K562 (cell line): ENCODE data around the gene RBMS3. TPM values are rescaled to one million over a fixed set of nuclear protein-coding genes. Genes with fewer than 3 reads are reported as not detected.

Experiments used
- ATAC-seq: fragments of 200-7000 bp; cut with Tn5 transposase; 3 replicates; pipeline ENCODE4 v1.9.1; 2020; ENCODE audit warnings: moderate library complexity
- BruUV-seq: library from RNA; stranded (reverse); fragments of 400-500 nt; replicated peaks from 2 replicates; lab custom pipeline; 2021; lab: Mats Ljungman, UMichigan
- CTCF ChIA-PET: fragments of 300-600 bp; formaldehyde crosslinking; extraction: SDS; loops from one replicate; lab custom pipeline; 2021; ENCODE audit warnings: low intra/inter-chr PET ratio; lab: Yijun Ruan, JAX
- POLR2A ChIA-PET: fragments of 300-600, 350-650 bp; sonication (Branson Sonifier 250); formaldehyde crosslinking; extraction: SDS; loops from one replicate; lab custom pipeline; 2021; ENCODE audit warnings: antibody characterized with exemption, inconsistent platforms; lab: Yijun Ruan, JAX
- DNase-seq, 4 experiments: peaks; one replicate each; pipeline versions ENCODE4 v3.0.0 to v3.0.0-alpha.2; 2011 to 2018; ENCODE audit warnings: low spot score in 3 of 4, mixed read lengths in 3 of 4; ENCODE audit errors: extremely low read depth in 1 of 4
- FAIRE-seq: peaks from 2 replicates; lab custom pipeline; 2011; peaks lifted over from hg19 to GRCh38; lab: Jason Lieb, UNC
- H2AFZ ChIP-seq: 2 replicates; pipeline ENCODE4 v1.6.0; 2011; ENCODE audit warnings: low read depth, low read length, control low read depth, inconsistent platforms
- H3K27ac ChIP-seq: fragments of 200-600 bp; 3 replicates; pipeline ENCODE4 v1.8.0; 2011; ENCODE audit warnings: low read depth, mild to moderate bottlenecking, control low read depth, inconsistent platforms, low read length, moderate library complexity, mixed read lengths; ENCODE audit errors: extremely low read depth
- H3K27me3 ChIP-seq, 2 experiments: fragments of 300-600 bp in 1 of 2; 2 replicates in 1 of 2; 3 replicates in 1 of 2; pipeline versions ENCODE4 v1.6.0 to v1.8.0; 2011; ENCODE audit warnings: inconsistent platforms in 2 of 2, low read length in 2 of 2, mild to moderate bottlenecking in 1 of 2, mixed read lengths in 1 of 2, moderate library complexity in 1 of 2; ENCODE audit not compliant: control insufficient read depth in 2 of 2, insufficient read depth in 2 of 2
- H3K36me3 ChIP-seq: fragments of 300-600 bp; 3 replicates; pipeline ENCODE4 v1.8.0; 2011; ENCODE audit warnings: mild to moderate bottlenecking, low read length, inconsistent platforms; ENCODE audit not compliant: control insufficient read depth, insufficient read depth
- H3K4me1 ChIP-seq, 2 experiments: fragments of 200-600 bp in 1 of 2; replicated peaks in 1 of 2; 2 replicates in 1 of 2; 3 replicates in 1 of 2; pipeline versions ENCODE4 v1.5.1 to v1.8.0; 2011; ENCODE audit warnings: inconsistent platforms in 2 of 2, low read length in 2 of 2, mild to moderate bottlenecking in 1 of 2, mixed read lengths in 1 of 2, moderate library complexity in 1 of 2; ENCODE audit not compliant: control insufficient read depth in 2 of 2, insufficient read depth in 2 of 2
- H3K4me2 ChIP-seq: 2 replicates; pipeline ENCODE4 v1.6.1; 2011; ENCODE audit warnings: low read length, control low read depth, inconsistent platforms, mixed read lengths; ENCODE audit not compliant: insufficient read depth
- H3K4me3 ChIP-seq: fragments of 200-600 bp; sonication (generic), shearing (Covaris generic); 2 replicates; pipeline ENCODE4 v1.5.1; 2016; ENCODE audit warnings: control low read depth, inconsistent platforms
- H3K79me2 ChIP-seq: fragments of 200-600 bp; 3 replicates; pipeline ENCODE4 v1.8.0; 2011; ENCODE audit warnings: low read length, inconsistent platforms; ENCODE audit not compliant: control insufficient read depth, insufficient read depth
- H3K9ac ChIP-seq, 2 experiments: 2 replicates each; pipeline versions ENCODE4 v1.6.0 to v1.6.1; 2011; ENCODE audit warnings: low read depth in 2 of 2, low read length in 2 of 2, control low read depth in 1 of 2, inconsistent platforms in 1 of 2, mild to moderate bottlenecking in 1 of 2, mixed read lengths in 1 of 2; ENCODE audit not compliant: insufficient read depth in 1 of 2
- H3K9me1 ChIP-seq: one replicate; pipeline ENCODE4 v1.6.0; 2011; ENCODE audit warnings: inconsistent platforms, mild to moderate bottlenecking, low read length, moderate library complexity; ENCODE audit not compliant: control insufficient read depth, insufficient read depth
- H3K9me3 ChIP-seq: replicated peaks from 2 replicates; pipeline ENCODE4 v1.5.1; 2011; ENCODE audit warnings: low read depth, low read length, inconsistent platforms; ENCODE audit not compliant: control insufficient read depth, insufficient read depth
- H4K20me1 ChIP-seq: replicated peaks from 2 replicates; pipeline ENCODE4 v1.6.1; 2011; ENCODE audit warnings: low read length, inconsistent platforms, mixed read lengths; ENCODE audit not compliant: control insufficient read depth, insufficient read depth
- ATF1 ChIP-seq, 2 experiments: fragments of 450-650 bp in 1 of 2; IDR thresholded peaks; 2 replicates each; pipeline ENCODE4 v1.6.1; 2016; ENCODE audit warnings: missing compliant biosample characterization in 1 of 2, missing genetic modification characterization in 1 of 2
- CEBPB ChIP-seq: fragments of 450-650 bp; IDR thresholded peaks from 2 replicates; pipeline ENCODE4 v1.6.1; 2016; ENCODE audit warnings: missing genetic modification characterization, missing compliant biosample characterization
- EZH2 ChIP-seq: IDR thresholded peaks from 2 replicates; pipeline ENCODE4 v1.6.1; 2012; ENCODE audit warnings: low read depth, mild to moderate bottlenecking, inconsistent platforms, low read length, borderline replicate concordance
- MAFK ChIP-seq: IDR thresholded peaks from 2 replicates; pipeline ENCODE4 v1.6.1; 2011; ENCODE audit warnings: low read length, improper control_type of control experiment
- POLR2A ChIP-seq: fragments of 450-650 bp; conservative IDR thresholded peaks from 2 replicates; pipeline ENCODE4 v1.6.1; 2016
- SIN3B ChIP-seq: fragments of 450-650 bp; IDR thresholded peaks from 2 replicates; pipeline ENCODE4 v1.6.1; 2017; ENCODE audit warnings: low read depth, mild to moderate bottlenecking, moderate library complexity
- SPI1 ChIP-seq: IDR thresholded peaks from 2 replicates; pipeline ENCODE4 v1.6.1; 2011; ENCODE audit warnings: low read depth, low read length, control low read depth, borderline replicate concordance
- SREBF1 ChIP-seq: fragments of 150-350 bp; IDR thresholded peaks from 2 replicates; pipeline ENCODE4 v1.6.1; 2014; ENCODE audit warnings: antibody characterized with exemption, low read depth, low read length, borderline replicate concordance
- SRF ChIP-seq, 2 experiments: fragments of 250-450, 450-650 bp in 1 of 2; sonication (Bioruptor Pico) in 1 of 2; sonication (generic) in 1 of 2; formaldehyde crosslinking; IDR thresholded peaks; 2 replicates each; pipeline versions ENCODE4 v1.5.0 to v1.5.1; 2020 to 2022; ENCODE audit warnings: mild to moderate bottlenecking in 1 of 2, missing genetic modification reagents in 1 of 2
- TCF7 ChIP-seq: sonication (generic); IDR thresholded peaks from 2 replicates; pipeline ENCODE4 v1.6.1; 2016; ENCODE audit warnings: antibody characterized with exemption, borderline replicate concordance
- TCF7L2 ChIP-seq: fragments of 150-350 bp; IDR thresholded peaks from 2 replicates; pipeline ENCODE4 v1.6.1; 2016; ENCODE audit warnings: low read depth, mild to moderate bottlenecking, low read length, moderate library complexity
- TGIF2 ChIP-seq: sonication (generic); formaldehyde crosslinking; IDR thresholded peaks from 2 replicates; pipeline ENCODE4 v1.8.1; 2022; ENCODE audit warnings: mild to moderate bottlenecking, missing genetic modification reagents, moderate library complexity
- USF1 ChIP-seq: sonication (generic); formaldehyde crosslinking; IDR thresholded peaks from 2 replicates; pipeline ENCODE4 v1.9.0; 2022; ENCODE audit warnings: mild to moderate bottlenecking, missing genetic modification reagents
- ZMIZ1 ChIP-seq, 2 experiments: fragments of 150-350 bp in 1 of 2; IDR thresholded peaks; 2 replicates each; pipeline ENCODE4 v1.6.1; 2012 to 2016; ENCODE audit warnings: low read depth in 2 of 2, low read length in 2 of 2, mild to moderate bottlenecking in 1 of 2, moderate library complexity in 1 of 2
- ZNF197 ChIP-seq: fragments of 200-800 bp; sonication (Bioruptor generic); IDR thresholded peaks from 2 replicates; pipeline ENCODE4 v1.6.1; 2016; ENCODE audit warnings: low read depth, missing genetic modification characterization, missing compliant biosample characterization
- ZNF584 ChIP-seq: fragments of 200-800 bp; sonication (Bioruptor generic); IDR thresholded peaks from 2 replicates; pipeline ENCODE4 v1.6.1; 2016; ENCODE audit warnings: low read depth, mild to moderate bottlenecking, missing genetic modification characterization, missing compliant biosample characterization
- ZNF639 ChIP-seq, 2 experiments: fragments of 200-800 bp in 1 of 2; sonication (Bioruptor generic) in 1 of 2; sonication (generic) in 1 of 2; formaldehyde crosslinking in 1 of 2; IDR thresholded peaks in 1 of 2; conservative IDR thresholded peaks in 1 of 2; 2 replicates each; pipeline versions ENCODE4 v1.5.0 to v1.6.1; 2016 to 2020; ENCODE audit warnings: missing compliant biosample characterization in 1 of 2, missing genetic modification characterization in 1 of 2, missing genetic modification reagents in 1 of 2
- WGBS: fragments of 100-300 bp; shearing (Covaris generic); methylation state at CpG from one replicate; pipeline ENCODE4 v1.1.6; 2016; ENCODE audit warnings: low coverage, mixed read lengths; ENCODE audit not compliant: insufficient coverage; ENCODE audit errors: missing lambda C conversion rate; 5-methylcytosine and 5-hydroxymethylcytosine counted together
- in situ Hi-C: fragments of 300-500 bp; cut with MboI; formaldehyde crosslinking; loops from 4 replicates; pipeline ENCODE4 v1.15.0; 2018; ENCODE audit warnings: inconsistent platforms, mixed read lengths
- intact Hi-C: fragments of 100-400 bp; cut with micrococcal nuclease; formaldehyde crosslinking; loops from 2 replicates; pipeline ENCODE4 v1.14.2; 2022
- polyA plus RNA-seq, 8 experiments: library from polyadenylated mRNA; depleted of rRNA in 4 of 8; stranded (reverse) in 5 of 8; unstranded in 3 of 8; fragments of >200 nt; fragmentation: Nextera tagmentation in 2 of 8; fragmentation: Illumina TruSeq in 1 of 8; extraction: Ambion mirVana in 2 of 8; extraction: Trizol in 1 of 8; gene quantifications; 2 replicates each; pipeline versions ENCODE4 v1.2.1 to v1.2.3, GENCODE V29; 2011 to 2014; ENCODE audit warnings: inconsistent platforms in 1 of 8, missing spikeins in 1 of 8
- total RNA-seq, 7 experiments: library from RNA; depleted of rRNA in 6 of 7; stranded (reverse); fragments of >200 nt in 6 of 7; fragmentation: Illumina TruSeq in 2 of 7; extraction: Trizol in 2 of 7; gene quantifications; 2 replicates each; pipeline versions ENCODE4 v1.2.1 to v1.2.3, GENCODE V29; 2011 to 2021; ENCODE audit warnings: low replicate concordance in 1 of 7

RBMS3 gene
- total and polyA plus RNA-seq, 9 of the 15 experiments (the other 6 are each of a cell fraction or from before 2014, with no cell fraction given) = 0.20 TPM; not detected in 8

GRCh38 chr3:29936766-29937165 lies 655.9 kb downstream of the RBMS3 start:
- no peaks in the 10 kb centered on the region for H4K20me1 ChIP-seq
- WGBS = 0% methylated on average over 2 of the region's 2 CpGs
- no peak overlapping the region for H3K4me2 ChIP-seq
- CTCF ChIA-PET = no interaction called here
- no peaks in the 10 kb centered on the region for H3K27me3 ChIP-seq
- H3K79me2 ChIP-seq = no peaks in the 10 kb centered on the region
- no peaks in the 10 kb centered on the region for H3K36me3 ChIP-seq
- ATAC-seq (no peak), FAIRE-seq (no peak), DNase-seq (no peak)
- in situ Hi-C loops (no loop called here), intact Hi-C loops (no loop called here)
- no peak for TF ChIP-seq ZNF197 (CRISPR knock-in tag)
- TF ChIP-seq TCF7 = no peak
- no peak for TF ChIP-seq ZNF639 (CRISPR knock-in tag; conservative IDR thresholded peaks at IDR 0.05 in 1 of 2, IDR thresholded peaks at IDR 0.05 in 1 of 2)
- no peak for TF ChIP-seq TCF7L2
- TF ChIP-seq ATF1 (CRISPR knock-in tag; IDR thresholded peaks at IDR 0.05) = no peak
- no peak for TF ChIP-seq ATF1 (tag; IDR thresholded peaks at IDR 0.05)
- TF ChIP-seq ZNF584 = no peak
- no peak for TF ChIP-seq SRF (CRISPR knock-in tag; IDR thresholded peaks at IDR 0.05)
- no peak for TF ChIP-seq SREBF1
- no peak for TF ChIP-seq POLR2A
- TF ChIP-seq EZH2 = no peak
- no peak for TF ChIP-seq SIN3B
- no peak for TF ChIP-seq ZMIZ1 (IDR thresholded peaks at IDR 0.05; ENCODE audit: low read depth in 2 of 2, low read length in 2 of 2)
- TF ChIP-seq SPI1 = no peak
- TF ChIP-seq USF1 = no peak
- TF ChIP-seq TGIF2 (CRISPR knock-in tag) = no peak
- no peak for TF ChIP-seq CEBPB (tag)
- TF ChIP-seq MAFK = no peak
- no peak overlapping the region for H3K9ac ChIP-seq
- H3K4me3 ChIP-seq = no peak overlapping the region
- H3K4me1 ChIP-seq = no peaks in the 10 kb centered on the region
- H3K9me3 ChIP-seq = no peaks in the 10 kb centered on the region
- no TSS peak for BruUV-seq
- H3K27ac ChIP-seq = no peak overlapping the region
- POLR2A ChIA-PET = no interaction called here
- no peaks in the 10 kb centered on the region for H3K9me1 ChIP-seq
- H2AFZ ChIP-seq = no peak overlapping the region
